SU-DHL-6 (cell line): Measurements from ENCODE around the gene KIAA0319L.

Experiments
- CTCF ChIP-seq: fragments of 200-600 bp; sonication (generic); IDR thresholded peaks from one replicate; pipeline ENCODE4 v1.5.1; 2017; ENCODE audit warnings: antibody characterized with exemption, mild to moderate bottlenecking, low read length, moderate library complexity; ENCODE audit not compliant: insufficient read depth, poor library complexity, severe bottlenecking
- EZH2phosphoT487 ChIP-seq: fragments of 200-600 bp; sonication (generic), shearing (Covaris generic); conservative IDR thresholded peaks from 2 replicates; pipeline ENCODE4 v1.6.1; 2018; ENCODE audit warnings: mild to moderate bottlenecking, antibody characterized with exemption, low read length, moderate library complexity, mixed read lengths

GRCh38 chr1:35475856-35476674 is 81.1 kb downstream of the KIAA0319L start:
- no peak for TF ChIP-seq CTCF
- no peak for TF ChIP-seq EZH2phosphoT487
